ENCODE measurements around the gene IGSF8.

IGSF8 gene

GRCh38 chr1:160080381-160081100, 17.9 kb downstream of the IGSF8 start:
- DNase-seq (ENCODE audit: insufficient read length, low spot score) (no peak), FAIRE-seq (no peak)
- no peak for TF ChIP-seq POLR2A (IDR thresholded peaks at IDR 0.05; ENCODE audit: low read depth, low read length)

- FAIRE-seq (no peak), DNase-seq (ENCODE audit: insufficient read length, low spot score) (no peak)
- no peak for TF ChIP-seq POLR2A (IDR thresholded peaks at IDR 0.05; ENCODE audit: low read depth, low read length)
Measured at GRCh38 chr1:160079448-160079847, 19.0 kb downstream of the IGSF8 start.

- no peak for FAIRE-seq
- DNase-seq (ENCODE audit: insufficient read length, low spot score), result peak; percentile 94
- TF ChIP-seq POLR2A (IDR thresholded peaks at IDR 0.05; ENCODE audit: low read depth, low read length), result no peak
Measured at GRCh38 chr1:160078512-160079195, 19.8 kb downstream of the IGSF8 start.

DNA sequence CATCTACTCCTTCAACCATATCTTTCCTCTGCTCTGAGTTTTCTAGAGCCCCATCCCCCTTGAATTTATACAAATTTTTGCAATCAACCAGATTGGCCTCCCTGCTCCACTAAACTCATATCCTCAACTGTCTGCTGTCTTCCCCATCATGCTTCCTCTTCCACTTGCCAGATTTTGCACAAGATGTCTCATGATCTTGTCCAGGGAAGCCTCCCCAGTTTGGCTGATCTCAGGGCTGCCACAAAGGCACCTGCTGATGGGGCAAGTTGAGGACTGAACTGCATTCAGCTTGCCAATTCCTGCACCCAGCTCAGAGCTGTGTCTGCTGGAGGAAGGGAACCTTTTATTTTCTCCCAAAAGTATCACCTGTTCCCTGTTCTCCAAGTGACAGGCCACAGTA, 20.9 kb downstream of the IGSF8 start:
- DNase-seq (ENCODE audit: insufficient read length, low spot score) (no peak), FAIRE-seq (no peak)
- TF ChIP-seq POLR2A (IDR thresholded peaks at IDR 0.05; ENCODE audit: low read depth, low read length), result no peak

DNA sequence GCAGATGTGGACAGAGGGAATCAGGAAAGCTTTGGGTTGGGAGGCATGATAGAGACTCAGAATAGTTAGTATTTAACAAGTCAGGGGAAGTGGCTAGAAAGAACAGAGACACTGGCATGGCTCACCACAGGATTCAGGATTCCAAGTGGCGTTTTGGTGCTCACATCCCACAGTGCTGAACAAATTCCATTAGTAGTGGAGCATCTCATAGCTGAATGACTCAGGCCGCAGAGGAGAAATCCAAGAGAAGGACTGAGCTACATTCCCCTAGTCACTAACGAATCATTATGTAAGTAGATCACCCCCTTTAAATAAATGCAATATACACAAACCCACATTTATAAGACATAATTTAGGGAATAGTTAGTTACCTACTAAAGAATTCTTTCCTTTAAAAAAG, 22.1 kb downstream of the IGSF8 start:
- no peak for TF ChIP-seq POLR2A (IDR thresholded peaks at IDR 0.05; ENCODE audit: low read depth, low read length)
- DNase-seq (ENCODE audit: insufficient read length, low spot score) (no peak), FAIRE-seq (no peak)

DNA sequence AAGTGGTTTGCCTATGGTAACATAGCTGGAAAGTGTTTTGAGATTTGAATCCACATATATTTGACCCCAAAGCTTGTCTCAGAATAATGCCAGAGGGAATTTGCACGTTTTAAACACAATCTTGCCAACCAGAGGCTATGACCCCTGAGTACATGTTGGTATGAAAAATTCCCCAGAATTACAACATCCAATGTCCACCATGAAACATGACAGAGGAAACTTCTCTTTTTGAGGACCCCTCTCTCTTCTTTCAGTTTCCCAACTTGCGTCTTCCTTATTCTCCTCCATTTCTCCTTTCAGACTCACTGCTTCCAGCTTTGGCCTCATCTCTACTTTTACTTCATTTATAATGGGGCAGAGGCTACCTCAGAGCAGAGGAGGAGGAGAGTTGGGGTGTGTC, 22.6 kb downstream of the IGSF8 start:
- no peak for FAIRE-seq
- TF ChIP-seq POLR2A (IDR thresholded peaks at IDR 0.05; ENCODE audit: low read depth, low read length), result no peak
- no peak for DNase-seq (ENCODE audit: insufficient read length, low spot score)

- TF ChIP-seq POLR2A (IDR thresholded peaks at IDR 0.05; ENCODE audit: low read depth, low read length), result no peak
- DNase-seq (ENCODE audit: insufficient read length, low spot score) (no peak), FAIRE-seq (no peak)
Measured at GRCh38 chr1:160074865-160075264, 23.6 kb downstream of the IGSF8 start.

DNA sequence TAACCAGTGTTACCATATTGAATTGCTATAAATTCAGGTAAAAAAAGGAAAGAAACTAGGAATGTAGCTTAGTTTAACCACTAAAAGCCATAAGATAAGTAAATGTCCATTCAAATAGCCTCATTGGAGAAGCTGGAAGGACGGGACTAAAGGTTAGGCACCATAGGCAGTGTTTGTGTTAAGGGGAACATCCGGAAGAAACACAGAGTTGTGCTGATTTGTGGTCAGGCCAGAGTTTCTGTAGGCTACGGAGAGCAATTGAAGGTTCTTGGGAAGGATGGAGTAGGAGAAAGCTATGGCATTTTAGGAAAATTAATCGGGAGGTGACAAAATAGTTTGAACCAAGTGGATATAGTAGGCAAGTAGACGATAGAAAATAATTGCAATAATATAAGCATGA, 27.1 kb downstream of the IGSF8 start:
- no peak for FAIRE-seq
- no peak for TF ChIP-seq POLR2A (IDR thresholded peaks at IDR 0.05; ENCODE audit: low read depth, low read length)
- no peak for DNase-seq (ENCODE audit: insufficient read length, low spot score)

GRCh38 chr1:160070243-160071163, 27.9 kb downstream of the IGSF8 start:
- no peak for FAIRE-seq
- DNase-seq (ENCODE audit: insufficient read length, low spot score), result no peak
- TF ChIP-seq POLR2A (IDR thresholded peaks at IDR 0.05; ENCODE audit: low read depth, low read length), result no peak

DNA sequence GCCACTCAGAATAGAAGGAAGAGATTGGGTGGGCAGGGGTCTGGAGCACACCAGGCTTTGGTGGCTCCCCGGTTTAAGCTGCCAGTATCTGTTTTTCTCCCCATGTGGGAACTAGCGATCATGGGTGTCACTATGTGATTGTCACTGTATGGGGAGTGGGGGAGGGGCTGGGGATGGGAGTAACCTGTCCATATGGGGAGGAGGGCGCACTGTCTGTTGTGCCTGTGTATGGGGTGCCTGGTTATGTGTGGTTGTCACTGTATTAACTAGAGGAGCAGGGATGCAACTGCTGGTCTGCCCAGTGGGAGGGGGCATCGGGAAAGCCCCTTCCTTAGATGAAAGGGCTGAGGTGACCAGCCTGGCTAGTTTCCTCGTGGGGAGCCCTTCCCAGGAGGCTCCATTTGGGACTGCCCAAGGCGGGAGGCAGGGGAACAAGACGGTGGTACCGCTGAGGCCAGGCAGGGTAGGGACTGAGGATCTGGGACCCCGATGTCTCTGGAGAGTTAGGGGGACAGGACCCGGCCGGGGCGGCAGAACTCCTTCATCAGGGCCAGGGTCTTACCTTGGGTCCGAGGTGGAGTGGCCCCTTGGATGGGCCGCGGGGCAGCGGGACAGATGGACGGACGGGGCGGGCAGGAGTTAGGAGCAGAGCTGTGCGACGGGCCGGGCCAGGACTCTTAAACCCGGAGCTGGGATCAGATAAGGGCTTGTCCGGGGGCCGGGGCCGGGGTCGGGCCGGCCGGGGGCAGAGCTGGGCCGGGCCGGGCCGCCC, 28.8 kb downstream of the IGSF8 start, which contains the start of gene KCNJ10:
TSS of gene KCNJ10 (minus strand) at position 701 of the 772 bp plus-strand sequence. CDS start 27,628 bp downstream, outside the sequence.
- TF ChIP-seq POLR2A (IDR thresholded peaks at IDR 0.05; ENCODE audit: low read depth, low read length), result no peak
- FAIRE-seq (no peak), DNase-seq (ENCODE audit: insufficient read length, low spot score) (no peak)

DNA sequence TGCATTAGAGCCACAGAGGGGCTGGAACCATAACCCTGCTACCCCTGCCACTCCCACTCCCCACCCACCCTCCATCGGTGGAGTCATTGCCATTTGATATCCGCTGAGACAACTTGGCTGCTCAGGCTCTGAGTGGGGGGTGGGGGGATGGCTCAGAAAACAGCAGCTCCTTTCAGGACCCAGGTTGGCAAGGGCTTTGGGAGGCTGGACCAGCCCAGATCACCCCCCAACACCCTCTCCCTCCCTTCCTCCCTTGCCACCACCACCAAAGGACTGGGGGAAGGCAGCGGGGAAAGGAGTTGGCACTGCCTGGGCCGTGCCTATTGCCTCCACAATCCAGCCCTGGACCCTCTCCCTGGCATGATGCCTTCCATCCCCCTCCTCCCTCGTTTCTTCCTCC, 30.2 kb downstream of the IGSF8 start:
- no peak for FAIRE-seq
- no peak for TF ChIP-seq POLR2A (IDR thresholded peaks at IDR 0.05; ENCODE audit: low read depth, low read length)
- no peak for DNase-seq (ENCODE audit: insufficient read length, low spot score)

DNA sequence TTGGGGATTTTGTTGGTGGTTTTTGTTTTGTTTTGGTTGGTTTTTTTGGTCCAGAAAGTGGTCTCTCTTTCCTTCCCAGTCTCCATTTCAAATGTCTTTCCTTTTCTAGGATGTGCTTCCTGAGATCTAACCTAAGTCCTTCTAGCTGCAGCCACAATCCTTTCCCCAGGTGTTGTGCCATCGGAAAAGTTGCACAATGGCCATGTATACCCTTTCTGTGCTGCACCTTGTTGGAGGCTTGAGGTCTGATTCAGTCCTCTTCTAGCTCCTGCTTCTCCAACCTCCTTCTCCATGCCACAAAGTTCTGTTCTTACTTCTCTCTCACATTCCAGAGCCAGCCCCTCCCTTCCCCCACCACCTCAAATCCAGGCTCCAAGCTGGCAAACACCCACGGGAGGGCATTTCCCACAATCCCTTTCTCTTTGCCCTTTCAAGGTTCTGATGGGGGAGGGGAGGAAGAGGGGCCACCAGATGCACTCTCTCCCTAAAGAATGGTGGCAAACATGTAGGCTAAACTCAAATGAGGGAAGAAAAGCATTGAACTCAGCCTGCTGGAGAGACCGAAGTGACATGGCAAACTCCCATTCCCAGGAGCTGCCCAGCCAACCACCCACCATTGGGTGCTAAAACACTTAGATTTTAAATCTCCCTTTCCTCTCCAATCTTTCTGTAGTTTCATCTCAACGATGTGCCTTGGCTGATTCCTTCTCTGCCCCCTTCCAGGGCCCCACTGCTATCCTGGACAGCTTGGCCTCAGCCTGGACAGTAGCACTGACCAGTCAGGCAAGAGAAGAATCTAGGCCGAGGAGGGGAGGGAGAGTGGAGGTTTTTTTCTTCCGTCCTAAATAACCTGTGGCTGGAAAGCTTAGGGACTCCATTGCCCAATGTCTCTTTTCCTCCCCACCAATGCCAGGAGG, 31.3 kb downstream of the IGSF8 start:
- no peak for FAIRE-seq
- TF ChIP-seq POLR2A (IDR thresholded peaks at IDR 0.05; ENCODE audit: low read depth, low read length), result no peak
- no peak for DNase-seq (ENCODE audit: insufficient read length, low spot score)

All from H54 (cell line).